NCI-H460 (cell line): ENCODE results near the gene GPR12. TPM values are rescaled to one million over a fixed set of nuclear protein-coding genes. Genes with fewer than 3 reads are reported as not detected.
"Not testable (repeated sequence)": the region's sequence is repeated elsewhere in the genome, so short reads cannot be mapped to it uniquely, and the experiment has no call there.

ENCODE experiments used
- DNase-seq: peaks from one replicate; pipeline ENCODE4 v3.0.0-alpha.2; 2016; ENCODE audit warnings: low read depth; ENCODE audit errors: extremely low read depth
- total RNA-seq: library from RNA; depleted of rRNA; stranded (reverse); fragments of >200 nt; shearing (Covaris generic); gene quantifications from 2 replicates; pipeline ENCODE4 v1.2.3, GENCODE V29; 2014

Gene GPR12
- total RNA-seq, 1 experiment from 2014 or later, result not detected

GRCh38 chr13:26749285-26749684 lies 11.3 kb downstream of the GPR12 start:
- DNase-seq, result no peak

GRCh38 chr13:26747706-26748105 lies 12.9 kb downstream of the GPR12 start:
- DNase-seq, result no peak

GRCh38 chr13:26743971-26744370 lies 16.6 kb downstream of the GPR12 start:
- no peak for DNase-seq

- no peak for DNase-seq
Measured at GRCh38 chr13:26742691-26743358, 17.8 kb downstream of the GPR12 start.

- DNase-seq, result no peak
Measured at GRCh38 chr13:26735677-26736076, 24.9 kb downstream of the GPR12 start.

- no peak for DNase-seq
Measured at GRCh38 chr13:26727633-26728032, 33.0 kb downstream of the GPR12 start.

- no peak for DNase-seq
Measured at GRCh38 chr13:26727122-26727521, 33.5 kb downstream of the GPR12 start.

GRCh38 chr13:26726684-26727083 lies 33.9 kb downstream of the GPR12 start:
- no peak for DNase-seq

- not testable (repeated sequence) for DNase-seq
Measured at GRCh38 chr13:26723620-26724019, 37.0 kb downstream of the GPR12 start.

GRCh38 chr13:26722321-26722720 lies 38.3 kb downstream of the GPR12 start:
- DNase-seq, result no peak

- no peak for DNase-seq
Measured at GRCh38 chr13:26721251-26722121, 39.1 kb downstream of the GPR12 start.

- DNase-seq, result no peak
Measured at GRCh38 chr13:26719356-26719945, 41.1 kb downstream of the GPR12 start.

- no peak for DNase-seq
Measured at GRCh38 chr13:26718872-26719271, 41.7 kb downstream of the GPR12 start.

GRCh38 chr13:26718146-26718545 lies 42.4 kb downstream of the GPR12 start:
- no peak for DNase-seq

GRCh38 chr13:26716984-26717383 lies 43.6 kb downstream of the GPR12 start:
- no peak for DNase-seq

- DNase-seq, result no peak
Measured at GRCh38 chr13:26713341-26713740, 47.2 kb downstream of the GPR12 start.

GRCh38 chr13:26711211-26711610 lies 49.4 kb downstream of the GPR12 start:
- no peak for DNase-seq

- DNase-seq, result no peak
Measured at GRCh38 chr13:26710166-26710565, 50.4 kb downstream of the GPR12 start.

GRCh38 chr13:26709461-26709860 lies 51.1 kb downstream of the GPR12 start:
- DNase-seq, result no peak

GRCh38 chr13:26708007-26708297 lies 52.6 kb downstream of the GPR12 start:
- DNase-seq, result no peak

GRCh38 chr13:26707122-26708006 lies 53.2 kb downstream of the GPR12 start:
- DNase-seq, result peak; percentile 33
